Body of pancreas (tissue), 4 donors: ENCODE results near the gene STAMBP.

Experiments
- CTCF ChIP-seq, 7 experiments: fragments of 450-650 bp in 4 of 7; fragments of 200-600 bp in 3 of 7; sonication (generic) in 3 of 7; IDR thresholded peaks; one replicate each; pipeline ENCODE4 v1.5.1; 2016 to 2019; ENCODE audit warnings: antibody characterized with exemption in 7 of 7
- POLR2A ChIP-seq, 3 donors: fragments of 450-650 bp; IDR thresholded peaks; one replicate each; pipeline ENCODE4 v1.6.1; 2016; ENCODE audit warnings: antibody characterized with exemption in 3 of 3, mild to moderate bottlenecking in 2 of 3

GRCh38 chr2:73839653-73840411, 11.1 kb downstream of the STAMBP start:
- no peak for TF ChIP-seq CTCF (IDR thresholded peaks at IDR 0.05)
- no peak for TF ChIP-seq POLR2A (IDR thresholded peaks at IDR 0.05)
